ENCODE results near the gene KAT6B.
A peak's percentile ranks its signal among the peaks of the same experiment; 100 is the strongest.

Gene KAT6B

DNA sequence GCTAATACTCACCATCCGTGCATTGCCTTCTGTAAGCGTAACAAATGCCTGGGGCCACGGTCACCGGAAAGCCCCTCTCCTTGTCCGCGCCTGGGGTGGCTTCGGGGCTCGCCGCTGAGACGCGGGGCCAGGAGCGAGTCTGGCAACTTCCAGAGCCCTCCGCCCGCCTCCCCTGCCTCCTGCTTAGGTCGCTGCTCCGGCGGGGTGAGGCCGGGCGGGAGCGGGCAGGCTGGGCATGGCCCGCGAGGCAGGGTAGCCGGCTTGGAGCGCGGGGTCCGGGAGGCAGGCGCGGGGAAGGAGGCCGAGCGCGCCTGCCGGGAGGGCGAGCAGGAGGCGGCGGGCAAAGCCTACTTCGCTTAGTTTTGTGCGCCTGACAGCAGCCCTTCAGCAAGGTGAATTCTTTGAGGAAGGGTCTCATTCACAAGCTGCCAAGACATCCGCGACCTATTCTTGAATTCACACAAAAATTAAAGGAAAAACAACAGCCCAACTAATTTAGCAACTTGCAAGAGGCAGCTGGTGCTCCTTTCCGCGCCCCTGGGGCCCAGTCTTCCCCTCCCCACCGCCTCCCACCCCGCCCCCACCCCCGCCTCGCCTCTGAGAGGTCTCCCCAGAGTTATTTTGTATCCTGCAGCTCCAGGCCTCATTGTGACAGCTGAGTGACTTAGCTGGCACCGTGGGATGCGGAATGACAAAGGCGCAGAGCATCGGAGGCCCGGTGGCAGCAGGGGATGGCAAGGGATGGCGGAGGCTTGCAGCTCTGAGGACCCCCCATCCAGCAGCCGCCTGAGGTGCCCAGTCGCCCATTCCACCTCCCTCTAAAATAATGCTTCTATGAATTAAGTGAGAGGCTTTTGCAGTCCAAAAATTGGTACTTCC lies 12.8 kb upstream of the KAT6B start:
- Mint-ChIP-seq H3K27ac (no peak overlapping the region), H3K9me3 (peaks cover 8% of the 10 kb centered on the region), H3K36me3 (ENCODE audit: low read depth) (no peaks in the 10 kb centered on the region), H3K4me1 (ENCODE audit: low read depth) (peaks cover 3% of the 10 kb centered on the region), H3K27me3 (no peaks in the 10 kb centered on the region), H3K4me3 (no peak overlapping the region)
- DNase-seq = no peak

DNA sequence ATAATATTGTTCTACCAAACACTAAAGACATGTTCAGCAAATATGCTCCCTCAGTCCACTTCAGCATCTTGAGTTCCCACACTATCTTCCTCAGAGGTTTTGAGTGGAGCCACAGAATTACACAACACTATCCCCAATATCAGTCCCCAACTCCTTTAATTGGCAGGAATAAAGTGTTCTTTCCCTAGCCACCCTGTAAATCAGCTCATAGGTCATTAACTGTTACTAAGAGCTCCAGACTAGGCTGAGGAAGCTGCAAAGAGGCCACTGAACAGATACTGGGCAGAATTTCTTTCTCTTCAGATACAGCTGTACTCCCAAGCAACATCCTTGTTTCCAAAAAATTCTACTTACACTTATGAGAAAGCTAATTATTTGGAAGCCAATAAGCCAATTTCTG lies 11.6 kb upstream of the KAT6B start:
- no peak overlapping the region for H3K27ac Mint-ChIP-seq
- H3K4me1 Mint-ChIP-seq (ENCODE audit: low read depth) = peaks cover 3% of the 10 kb centered on the region
- H3K4me3 Mint-ChIP-seq = no peak overlapping the region
- no peaks in the 10 kb centered on the region for H3K27me3 Mint-ChIP-seq
- H3K36me3 Mint-ChIP-seq (ENCODE audit: low read depth) = no peaks in the 10 kb centered on the region
- no peak for DNase-seq
- H3K9me3 Mint-ChIP-seq = peaks cover 8% of the 10 kb centered on the region

DNA sequence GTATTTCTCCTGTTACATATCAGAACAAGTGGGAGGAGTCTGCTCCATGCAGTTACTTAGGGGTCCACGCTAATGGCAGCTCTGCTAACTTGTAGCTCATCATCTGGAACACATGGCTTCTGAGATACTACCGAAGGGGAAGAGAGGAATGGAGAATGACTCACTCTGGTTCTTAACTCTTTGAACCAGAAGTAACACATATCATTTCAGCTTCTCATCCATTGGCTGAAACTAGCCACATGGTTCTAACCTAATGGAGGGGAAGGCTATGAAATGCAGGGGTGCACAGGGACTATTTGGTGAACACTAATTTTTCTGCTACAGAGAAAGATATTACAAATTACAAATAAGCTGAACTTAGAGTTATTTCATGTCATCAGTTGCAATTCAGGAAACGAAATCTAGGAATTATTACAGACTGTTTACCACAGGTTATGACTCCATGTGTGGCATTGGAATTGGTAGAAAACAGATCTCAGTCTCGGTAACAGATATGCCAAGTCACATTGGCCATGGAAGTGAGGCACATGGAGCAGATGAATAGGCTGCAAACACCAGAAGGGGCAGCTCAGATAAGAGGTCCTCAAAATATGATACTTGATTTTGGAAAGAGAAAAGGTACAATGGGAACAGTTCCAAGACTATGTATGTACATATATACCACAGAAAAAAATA lies 9.4 kb upstream of the KAT6B start:
- DNase-seq = no peak
- H3K4me1 Mint-ChIP-seq (ENCODE audit: low read depth) = peaks cover 3% of the 10 kb centered on the region
- no peak overlapping the region for H3K4me3 Mint-ChIP-seq
- H3K27me3 Mint-ChIP-seq = no peaks in the 10 kb centered on the region
- peaks cover 8% of the 10 kb centered on the region for H3K9me3 Mint-ChIP-seq
- H3K36me3 Mint-ChIP-seq (ENCODE audit: low read depth) = no peaks in the 10 kb centered on the region
- H3K27ac Mint-ChIP-seq = no peak overlapping the region

DNA sequence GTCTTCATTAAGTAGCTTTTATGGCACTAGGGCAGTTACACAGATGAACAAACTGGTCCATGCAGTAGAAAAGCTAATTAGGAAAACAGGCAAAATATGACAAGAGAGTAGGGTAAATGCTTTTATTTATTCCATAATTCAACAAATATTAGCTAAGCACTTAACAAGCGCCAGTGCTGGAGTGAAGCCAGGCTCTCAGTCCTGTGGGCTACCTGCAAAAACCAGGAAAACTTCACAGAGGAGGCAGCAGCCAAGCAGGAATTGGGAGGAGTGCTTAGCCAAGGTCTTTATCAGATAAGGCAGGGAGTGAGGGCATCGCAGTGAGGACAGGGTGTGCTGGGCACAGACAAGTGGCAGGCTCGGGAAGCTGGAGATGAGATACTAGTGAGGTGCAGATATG lies 4.9 kb upstream of the KAT6B start:
- Mint-ChIP-seq H3K27me3 (no peaks in the 10 kb centered on the region), H3K36me3 (ENCODE audit: low read depth) (peaks cover 4% of the 10 kb centered on the region), H3K4me1 (ENCODE audit: low read depth) (peaks cover 33% of the 10 kb centered on the region), H3K9me3 (peaks cover 7% of the 10 kb centered on the region), H3K4me3 (no peak overlapping the region), H3K27ac (no peak overlapping the region)
- no peak for DNase-seq

DNA sequence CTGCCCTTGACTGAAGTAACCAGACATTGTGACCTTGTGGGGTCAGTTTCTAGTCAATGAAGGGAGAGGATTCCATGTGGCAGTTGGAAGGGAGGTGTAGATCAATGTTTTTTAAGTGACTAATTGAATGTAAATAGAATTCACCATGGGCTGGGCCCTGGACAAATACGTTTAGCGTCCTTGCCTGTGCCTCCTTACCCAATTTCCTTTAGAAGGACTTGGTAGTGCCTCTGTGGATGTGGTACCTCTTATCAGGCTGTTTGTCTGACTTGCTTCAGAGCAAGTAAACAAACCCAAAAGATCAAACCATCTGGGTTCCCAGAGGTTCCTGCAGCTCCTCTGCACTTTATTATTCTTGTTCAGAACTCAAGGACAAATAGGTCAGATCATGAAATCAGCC lies 4.3 kb upstream of the KAT6B start:
- H3K36me3 Mint-ChIP-seq (ENCODE audit: low read depth) = peaks cover 4% of the 10 kb centered on the region
- peaks cover 3% of the 10 kb centered on the region for H3K9me3 Mint-ChIP-seq
- no peak overlapping the region for H3K4me3 Mint-ChIP-seq
- H3K27me3 Mint-ChIP-seq = no peaks in the 10 kb centered on the region
- DNase-seq = no peak
- H3K4me1 Mint-ChIP-seq (ENCODE audit: low read depth) = peaks cover 35% of the 10 kb centered on the region
- H3K27ac Mint-ChIP-seq = no peak overlapping the region

DNA sequence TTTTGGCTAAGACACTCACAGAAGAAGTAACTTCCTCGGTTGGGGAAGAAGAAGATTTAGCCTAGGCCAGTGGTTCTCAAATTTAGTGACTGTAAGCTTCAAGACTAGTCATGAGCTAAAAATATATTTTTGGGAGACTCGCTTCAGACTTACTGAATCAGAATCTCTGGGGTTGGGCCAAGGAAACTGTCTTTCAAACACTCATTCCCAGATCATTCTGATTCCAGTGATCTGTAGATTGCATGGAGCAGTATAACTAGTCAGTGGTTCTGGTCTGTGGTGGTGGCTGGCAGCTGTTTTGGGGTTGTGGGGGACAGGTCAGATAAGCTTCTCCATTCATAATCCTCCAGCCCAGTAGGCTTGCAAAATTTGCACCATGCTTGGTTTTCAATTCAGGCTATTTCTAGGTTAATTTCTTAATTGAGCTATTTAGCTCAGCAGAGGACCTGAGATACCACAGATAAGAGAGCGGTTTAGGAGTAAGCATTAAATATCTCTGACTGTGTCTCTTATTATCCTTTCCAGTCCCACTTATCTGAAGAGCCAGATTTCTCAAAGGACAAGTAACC lies 3.8 kb upstream of the KAT6B start:
- Mint-ChIP-seq H3K9me3 (no peaks in the 10 kb centered on the region), H3K4me1 (ENCODE audit: low read depth) (peaks cover 37% of the 10 kb centered on the region), H3K36me3 (ENCODE audit: low read depth) (peaks cover 4% of the 10 kb centered on the region), H3K4me3 (no peak overlapping the region), H3K27ac (no peak overlapping the region), H3K27me3 (no peaks in the 10 kb centered on the region)
- DNase-seq = no peak

DNA sequence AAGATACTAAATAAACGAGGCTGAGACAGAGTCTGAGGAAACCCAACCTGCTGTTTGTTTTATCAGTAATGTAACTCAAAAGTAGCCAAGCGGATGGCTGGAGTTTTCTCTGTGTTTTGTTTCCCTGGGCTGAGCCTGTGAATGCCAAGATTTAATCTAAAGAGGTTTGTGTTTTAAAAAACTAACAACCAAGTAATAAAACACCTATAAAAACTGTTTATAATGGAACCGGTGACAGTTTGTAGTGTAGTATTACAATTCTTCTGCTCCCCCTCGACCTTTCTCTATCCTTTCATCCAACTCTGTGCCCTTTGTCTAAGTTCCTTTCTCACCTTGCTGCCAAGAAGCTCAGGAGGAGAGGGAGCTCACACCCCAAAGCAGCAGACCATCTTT lies 2.6 kb upstream of the KAT6B start:
- peaks cover 46% of the 10 kb centered on the region for H3K4me1 Mint-ChIP-seq (ENCODE audit: low read depth)
- H3K4me3 Mint-ChIP-seq = peak overlapping the region; percentile 87
- no peak for DNase-seq
- H3K27me3 Mint-ChIP-seq = no peaks in the 10 kb centered on the region
- no peaks in the 10 kb centered on the region for H3K9me3 Mint-ChIP-seq
- peaks cover 4% of the 10 kb centered on the region for H3K36me3 Mint-ChIP-seq (ENCODE audit: low read depth)
- peak overlapping the region; percentile 90 for H3K27ac Mint-ChIP-seq

DNA sequence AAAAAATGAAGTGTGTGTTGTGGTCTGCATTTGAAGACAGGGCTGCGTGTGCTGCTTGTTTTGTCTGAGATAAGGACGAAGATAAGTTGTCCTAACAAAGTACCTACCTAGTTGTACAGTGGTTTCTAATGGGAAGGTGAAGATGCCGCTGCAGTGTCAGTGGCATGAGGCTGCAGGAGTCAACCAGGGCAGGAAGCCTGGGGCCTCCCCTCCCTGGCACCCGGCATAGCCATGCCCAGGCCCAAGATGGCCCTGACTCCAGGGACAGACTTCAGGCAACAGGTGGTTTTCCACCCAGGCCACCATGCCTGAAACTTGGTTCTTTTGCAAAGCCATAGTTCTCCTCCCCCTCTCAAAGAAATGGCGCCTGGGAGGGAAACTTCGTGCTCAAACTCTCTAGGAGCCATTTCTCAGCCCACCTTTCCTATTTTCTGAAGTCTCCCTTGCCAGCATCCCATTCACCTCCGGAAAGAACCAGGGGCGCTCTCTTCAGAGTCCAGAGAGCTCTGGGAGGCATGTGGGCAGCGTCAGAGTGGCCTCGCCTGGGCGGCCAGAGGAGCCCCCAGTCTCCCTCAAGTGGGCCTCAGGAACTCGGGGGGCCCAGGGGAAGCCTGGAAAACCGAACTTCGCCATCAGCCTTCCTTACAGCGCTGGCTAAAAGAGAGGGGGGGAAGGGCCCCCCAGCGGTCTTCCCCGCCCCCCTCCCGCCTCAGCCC lies 2.1 kb upstream of the KAT6B start:
- no peaks in the 10 kb centered on the region for H3K27me3 Mint-ChIP-seq
- peaks cover 52% of the 10 kb centered on the region for H3K4me1 Mint-ChIP-seq (ENCODE audit: low read depth)
- peak; percentile 63 for DNase-seq
- peaks cover 8% of the 10 kb centered on the region for H3K36me3 Mint-ChIP-seq (ENCODE audit: low read depth)
- H3K27ac Mint-ChIP-seq = peak overlapping the region; percentile 90
- no peaks in the 10 kb centered on the region for H3K9me3 Mint-ChIP-seq
- H3K4me3 Mint-ChIP-seq = peak overlapping the region; percentile 87

DNA sequence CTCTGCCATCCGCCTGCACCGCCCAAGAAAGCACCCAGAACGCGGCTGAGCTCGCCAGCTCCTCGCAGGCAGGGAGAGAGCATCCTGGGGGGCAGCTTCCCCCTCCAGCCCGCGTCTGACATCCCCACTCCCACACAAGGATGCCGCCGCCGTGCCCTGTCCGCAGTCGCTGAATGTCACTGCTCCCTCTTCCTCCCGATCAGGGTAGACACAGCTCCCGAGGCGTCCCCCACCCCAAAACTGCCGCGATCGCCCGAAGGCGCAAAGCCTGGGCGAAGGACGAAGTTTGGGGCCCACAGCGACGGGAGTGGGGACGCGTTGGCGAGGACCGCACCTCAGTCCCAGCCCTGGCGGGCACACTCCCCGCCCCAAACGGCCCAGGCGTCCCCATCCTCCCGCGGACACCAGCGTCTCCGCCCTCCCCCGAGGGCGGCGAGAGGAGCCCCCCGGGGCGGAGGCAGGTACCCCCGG lies 1.5 kb upstream of the KAT6B start:
- H3K4me1 Mint-ChIP-seq (ENCODE audit: low read depth) = peaks cover 54% of the 10 kb centered on the region
- H3K27ac Mint-ChIP-seq = peak overlapping the region; percentile 90
- H3K9me3 Mint-ChIP-seq = no peaks in the 10 kb centered on the region
- no peaks in the 10 kb centered on the region for H3K27me3 Mint-ChIP-seq
- peak overlapping the region; percentile 87 for H3K4me3 Mint-ChIP-seq
- H3K36me3 Mint-ChIP-seq (ENCODE audit: low read depth) = peaks cover 8% of the 10 kb centered on the region
- DNase-seq = peak; percentile 80

DNA sequence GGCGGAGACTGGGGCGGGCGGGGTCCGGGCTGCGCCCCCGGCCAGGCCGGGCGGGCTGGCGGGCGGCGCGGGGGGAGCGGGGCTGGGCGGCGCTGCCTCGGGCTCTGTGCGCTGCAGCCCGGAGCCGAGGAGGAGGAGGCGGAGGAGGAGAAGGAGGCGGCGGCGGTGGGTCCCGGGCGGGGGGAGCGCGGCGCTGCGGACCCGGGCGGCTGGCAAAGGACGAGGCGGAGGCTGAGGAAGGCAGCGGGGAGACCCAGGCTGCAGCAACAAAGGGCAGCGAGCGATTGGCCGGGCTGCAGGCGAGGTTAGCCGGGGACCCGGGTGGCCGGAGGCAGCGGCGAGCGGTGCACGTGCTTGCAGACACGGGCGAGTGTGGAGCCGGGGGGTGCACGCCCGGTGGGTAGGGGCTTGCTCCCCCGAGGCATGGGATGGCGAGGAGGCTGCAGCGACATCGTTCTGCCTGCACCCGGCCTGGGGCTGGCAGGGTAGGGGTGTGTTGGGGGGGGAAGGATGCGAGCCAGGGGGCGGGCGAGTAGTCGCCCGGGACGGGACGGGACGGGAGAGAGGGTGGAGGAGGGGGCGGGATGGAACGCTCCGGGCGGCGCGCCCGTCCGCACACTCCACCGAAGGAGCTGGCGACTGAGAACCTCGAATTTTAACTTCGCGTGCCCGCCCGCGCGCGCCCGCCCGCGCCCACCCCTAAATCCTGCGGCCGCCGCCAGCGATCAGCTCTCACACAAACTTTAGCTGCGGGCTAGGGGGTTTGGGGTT lies 844 bp upstream of the KAT6B start:
- Mint-ChIP-seq H3K27me3 (no peaks in the 10 kb centered on the region), H3K9me3 (no peaks in the 10 kb centered on the region), H3K27ac (peak overlapping the region; percentile 97), H3K4me1 (ENCODE audit: low read depth) (peaks cover 60% of the 10 kb centered on the region), H3K4me3 (peak overlapping the region; percentile 85), H3K36me3 (ENCODE audit: low read depth) (peaks cover 12% of the 10 kb centered on the region)
- DNase-seq = no peak

DNA sequence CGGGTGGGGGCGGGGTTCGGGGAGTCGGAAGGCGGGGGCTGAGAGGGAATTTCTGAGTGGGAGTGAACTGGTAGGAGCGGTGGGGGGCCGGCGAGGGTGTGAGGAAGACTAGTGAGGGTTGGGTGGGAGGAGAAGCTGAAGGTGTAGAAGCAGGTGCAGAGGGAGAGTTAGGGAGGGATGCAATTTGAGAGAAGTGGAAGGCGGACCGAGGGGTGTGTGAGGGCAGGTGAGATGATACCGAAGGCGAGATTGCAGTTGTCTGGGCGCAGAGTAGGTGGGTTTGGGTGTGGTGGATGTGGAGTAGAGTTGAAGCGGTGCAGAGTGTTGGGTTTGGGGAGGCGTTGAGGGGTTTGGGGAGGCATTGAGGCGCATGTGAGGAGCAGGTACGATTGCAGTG lies 643 bp downstream of the KAT6B start:
- peak overlapping the region; percentile 88 for H3K27ac Mint-ChIP-seq
- peaks cover 12% of the 10 kb centered on the region for H3K36me3 Mint-ChIP-seq (ENCODE audit: low read depth)
- peak overlapping the region; percentile 85 for H3K4me3 Mint-ChIP-seq
- no peaks in the 10 kb centered on the region for H3K27me3 Mint-ChIP-seq
- H3K9me3 Mint-ChIP-seq = no peaks in the 10 kb centered on the region
- DNase-seq = no peak
- H3K4me1 Mint-ChIP-seq (ENCODE audit: low read depth) = peaks cover 70% of the 10 kb centered on the region

DNA sequence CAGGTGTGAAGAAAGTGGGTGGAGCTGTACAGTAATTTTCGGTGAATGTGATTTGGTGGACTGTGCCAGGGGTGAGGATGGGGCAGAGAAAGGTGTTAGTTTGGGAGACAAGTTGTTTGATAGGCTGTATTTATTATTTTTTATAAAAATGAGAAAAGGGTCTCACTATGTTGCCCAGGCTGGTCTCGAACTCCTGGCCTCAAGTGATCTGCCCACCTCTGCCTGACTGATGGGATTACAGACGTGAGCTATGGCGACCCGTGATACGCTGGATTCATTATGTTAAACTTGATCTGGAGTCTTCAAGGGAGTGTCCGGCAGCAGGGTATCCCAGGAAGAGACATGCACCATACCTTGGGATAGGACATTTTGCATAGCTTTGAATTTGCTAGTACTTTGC lies 1.3 kb downstream of the KAT6B start:
- Mint-ChIP-seq H3K36me3 (ENCODE audit: low read depth) (peaks cover 12% of the 10 kb centered on the region), H3K4me3 (peak overlapping the region; percentile 85), H3K4me1 (ENCODE audit: low read depth) (peaks cover 64% of the 10 kb centered on the region), H3K27me3 (no peaks in the 10 kb centered on the region), H3K27ac (peak overlapping the region; percentile 88), H3K9me3 (no peaks in the 10 kb centered on the region)
- no peak for DNase-seq

DNA sequence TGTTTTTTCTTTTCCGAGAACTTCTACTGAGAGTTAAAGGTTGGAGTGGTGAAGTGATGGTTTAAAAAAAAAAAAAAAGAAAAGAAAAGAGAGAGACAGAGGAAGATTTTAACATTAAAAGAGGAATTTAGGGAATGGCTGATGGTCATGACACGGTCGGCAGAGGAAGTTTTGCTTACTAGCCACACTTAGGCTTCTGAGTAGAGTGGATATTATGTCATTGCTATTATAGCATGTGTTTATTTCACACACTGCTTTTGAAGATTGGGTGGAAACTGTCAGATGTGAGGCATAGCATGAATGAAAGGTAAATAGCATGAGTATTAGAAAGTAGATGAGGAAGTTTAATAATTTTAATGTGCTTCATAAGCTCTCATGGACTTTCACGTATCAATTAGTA lies 2.5 kb downstream of the KAT6B start:
- H3K36me3 Mint-ChIP-seq (ENCODE audit: low read depth) = peaks cover 12% of the 10 kb centered on the region
- no peak for DNase-seq
- H3K4me3 Mint-ChIP-seq = peak overlapping the region; percentile 31
- H3K27me3 Mint-ChIP-seq = no peaks in the 10 kb centered on the region
- H3K9me3 Mint-ChIP-seq = no peaks in the 10 kb centered on the region
- H3K4me1 Mint-ChIP-seq (ENCODE audit: low read depth) = peaks cover 59% of the 10 kb centered on the region
- H3K27ac Mint-ChIP-seq = peak overlapping the region; percentile 63
